Measurements from ENCODE around the gene KRT5.
"Not testable (repeated sequence)": the region's sequence is repeated elsewhere in the genome, so short reads cannot be mapped to it uniquely, and the experiment has no call there.

- not testable (repeated sequence) for TF ChIP-seq CTCF (conservative IDR thresholded peaks at IDR 0.05; ENCODE audit: low read depth in 2 of 2); EZH2 (IDR thresholded peaks at IDR 0.05; ENCODE audit: low read depth, unreplicated experiment)
Observed at GRCh38 chr12:52491495-52491894, 28.7 kb downstream of the KRT5 start.
